Activated effector memory CD4-positive, alpha-beta T cell treated with anti-CD3 and anti-CD28 coated beads, Interleukin-2, amount 50 U/mL, for 16 hours (primary cell): Measurements from ENCODE around the gene C10orf143.

ENCODE experiments used
- DNase-seq: peaks from one replicate; pipeline ENCODE4 v3.0.0-alpha.2; 2020

Gene C10orf143

DNA sequence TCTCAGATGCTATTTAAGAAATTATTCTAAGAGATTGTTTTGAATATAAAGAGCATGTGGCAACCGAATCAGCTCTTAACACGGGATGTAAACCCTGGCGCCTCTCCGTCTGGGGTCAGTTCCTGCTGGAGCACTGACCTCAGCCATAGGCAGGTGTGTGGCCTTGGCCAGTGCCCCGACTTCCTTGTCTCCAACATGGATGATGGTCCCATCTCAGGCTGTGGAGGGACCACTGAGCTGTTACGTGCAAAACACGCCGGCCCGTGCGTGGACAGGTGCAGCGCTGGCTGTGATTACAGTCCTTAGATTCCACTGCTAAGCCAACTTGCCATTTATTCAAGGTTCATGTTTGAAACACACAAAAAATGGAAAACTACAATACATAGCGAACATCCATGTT is 59.9 kb downstream of the C10orf143 start:
- no peak for DNase-seq

DNA sequence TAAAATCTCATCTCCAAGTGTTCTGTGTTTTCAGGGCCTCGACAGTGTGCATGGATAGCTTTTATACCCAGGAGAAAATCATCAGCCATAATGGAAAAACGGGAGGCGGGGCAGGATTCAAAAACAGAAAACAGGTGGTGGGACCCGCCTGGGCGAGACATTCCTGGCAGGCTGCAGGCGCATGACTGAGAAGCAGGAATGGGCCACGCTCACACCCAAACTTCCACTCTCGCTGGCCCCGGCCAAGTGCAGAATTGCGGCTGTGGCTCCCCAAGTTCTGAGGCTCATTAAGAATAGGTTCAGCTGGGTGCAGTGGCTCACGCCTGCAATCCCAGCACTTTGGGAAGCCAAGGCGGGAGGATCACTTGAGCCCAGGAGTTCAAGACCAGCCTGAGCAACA is 60.6 kb downstream of the C10orf143 start:
- DNase-seq: no peak

DNA sequence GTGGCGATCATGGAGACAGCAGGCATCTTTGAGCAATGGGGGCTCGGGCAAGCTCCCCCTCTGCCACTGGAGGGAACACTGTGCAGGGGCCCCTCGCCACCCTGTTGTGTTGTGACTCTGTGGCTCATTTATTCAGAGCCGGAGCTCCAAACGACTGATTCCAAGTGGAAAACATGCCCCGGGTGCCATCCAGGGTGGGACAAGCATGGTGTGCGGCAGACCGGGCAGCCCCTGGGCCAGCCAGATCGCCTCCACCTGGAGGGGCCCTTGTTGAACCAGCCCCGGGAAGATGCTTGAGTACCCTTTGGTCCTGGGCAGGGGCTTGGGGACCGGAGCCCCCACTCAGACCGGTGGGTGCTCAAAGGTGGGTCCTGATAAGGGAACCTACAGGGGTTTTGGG is 61.4 kb downstream of the C10orf143 start:
- DNase-seq: no peak

DNA sequence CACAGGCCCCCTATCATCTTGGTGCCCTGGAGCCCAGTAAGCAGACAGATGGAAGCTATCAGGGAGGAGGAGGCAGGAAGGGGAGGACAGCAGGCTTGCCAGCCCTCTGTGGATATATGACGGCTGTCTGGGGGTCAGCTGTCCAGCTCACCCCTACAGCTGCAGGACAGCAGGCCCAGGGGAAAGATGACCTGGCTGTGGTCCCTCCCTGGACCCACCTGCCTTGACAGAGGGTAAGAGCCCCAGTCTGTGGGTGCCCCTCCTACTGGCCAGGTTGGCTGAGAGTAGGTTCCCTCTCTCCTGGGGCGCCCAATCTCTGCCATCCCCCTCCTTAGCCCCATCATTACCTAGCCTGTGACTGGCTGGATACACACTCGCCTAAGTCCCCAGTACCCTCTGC is 62.5 kb downstream of the C10orf143 start:
- no peak for DNase-seq

DNA sequence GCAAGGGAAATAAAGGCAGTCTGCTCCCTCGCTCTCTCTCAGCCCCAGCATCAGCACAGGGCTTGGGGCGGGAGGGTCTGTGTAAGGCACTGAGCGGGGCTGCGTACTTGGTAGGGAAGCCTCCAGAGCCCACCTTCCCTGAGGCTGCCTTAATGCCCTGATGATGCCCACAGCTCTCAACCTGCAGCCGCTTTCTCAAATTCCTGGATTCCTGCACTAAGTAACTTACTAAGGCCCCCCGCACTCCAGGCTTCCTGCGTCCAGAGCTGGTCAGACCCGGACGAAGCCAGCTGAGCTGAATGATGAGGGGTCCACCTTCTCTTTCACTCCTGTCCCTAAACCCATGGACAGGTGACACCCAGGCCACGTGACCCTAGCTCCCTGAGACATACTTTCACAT is 63.3 kb downstream of the C10orf143 start:
- DNase-seq: no peak

DNA sequence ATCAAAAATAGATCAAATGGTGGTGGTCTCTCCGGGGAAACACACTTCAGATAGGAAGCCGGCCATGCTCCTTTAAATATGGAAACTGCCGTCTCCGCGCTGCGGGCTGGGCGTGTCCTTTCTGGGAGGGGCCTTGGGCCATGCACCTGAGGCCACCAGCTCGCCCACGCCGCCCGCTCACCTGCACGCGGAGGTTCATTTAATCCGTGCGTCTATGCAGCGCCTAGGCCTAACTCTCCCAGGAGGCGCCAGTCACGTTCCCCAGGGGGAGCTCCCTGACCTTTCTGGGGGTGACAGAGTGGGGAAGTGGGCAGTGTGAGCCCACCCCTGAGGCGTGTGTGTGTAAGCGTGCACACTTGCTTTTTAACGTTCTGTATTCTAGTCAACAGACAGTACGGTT is 64.0 kb downstream of the C10orf143 start:
- DNase-seq: no peak

DNA sequence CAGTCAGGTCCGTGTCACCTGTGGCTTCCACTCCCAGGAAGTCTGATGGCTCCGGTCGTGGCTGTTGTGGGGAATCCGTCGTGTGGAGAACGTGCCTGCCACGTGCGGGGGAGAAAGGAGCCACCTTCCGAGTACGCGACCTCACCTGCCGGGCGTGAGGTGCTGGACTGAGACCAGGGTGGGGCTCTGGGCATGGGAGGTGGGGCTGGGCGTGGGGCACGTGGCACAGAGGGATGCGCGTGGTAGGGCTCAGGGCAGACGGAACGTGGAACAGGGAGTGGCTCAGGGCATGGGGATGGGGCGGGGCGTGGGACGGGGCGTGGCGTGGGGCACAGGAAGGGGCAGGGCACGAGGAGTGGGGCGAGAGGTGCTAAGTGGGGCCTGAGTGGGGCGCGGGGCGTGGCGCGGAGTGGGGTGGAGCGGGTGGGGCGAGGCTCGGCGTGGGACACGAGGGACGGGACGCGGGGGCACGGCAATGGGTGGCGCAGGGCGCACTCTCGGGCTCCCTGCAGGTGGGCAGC is 64.8 kb downstream of the C10orf143 start:
- no peak for DNase-seq

DNA sequence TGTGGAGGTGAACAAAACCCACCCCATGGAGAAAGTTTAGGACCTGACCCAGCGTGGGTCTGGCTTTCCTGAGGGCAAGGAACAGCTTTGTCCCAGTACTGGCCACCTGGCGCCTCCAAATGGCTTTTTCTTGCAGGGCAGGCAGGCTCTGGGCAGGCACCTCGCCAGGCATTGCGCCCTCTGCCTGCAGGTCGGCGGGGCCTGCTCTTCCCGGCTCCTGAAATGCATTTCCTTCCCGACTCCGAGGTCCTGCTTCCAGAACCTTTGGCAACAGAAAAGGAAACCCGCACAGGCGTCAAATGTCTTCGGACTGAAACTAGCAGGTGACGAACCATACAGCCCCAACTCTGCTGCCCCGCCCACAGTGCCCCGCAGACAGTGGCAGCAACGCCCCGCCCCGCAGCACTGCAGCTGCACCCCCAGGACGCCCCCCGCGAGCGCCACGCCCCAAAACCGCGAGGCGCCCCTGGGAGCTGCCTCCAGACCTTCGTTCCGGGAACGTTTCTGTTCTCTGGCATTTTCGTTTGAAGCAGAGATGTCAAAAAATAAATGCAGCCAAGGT is 65.5 kb downstream of the C10orf143 start:
- no peak for DNase-seq

DNA sequence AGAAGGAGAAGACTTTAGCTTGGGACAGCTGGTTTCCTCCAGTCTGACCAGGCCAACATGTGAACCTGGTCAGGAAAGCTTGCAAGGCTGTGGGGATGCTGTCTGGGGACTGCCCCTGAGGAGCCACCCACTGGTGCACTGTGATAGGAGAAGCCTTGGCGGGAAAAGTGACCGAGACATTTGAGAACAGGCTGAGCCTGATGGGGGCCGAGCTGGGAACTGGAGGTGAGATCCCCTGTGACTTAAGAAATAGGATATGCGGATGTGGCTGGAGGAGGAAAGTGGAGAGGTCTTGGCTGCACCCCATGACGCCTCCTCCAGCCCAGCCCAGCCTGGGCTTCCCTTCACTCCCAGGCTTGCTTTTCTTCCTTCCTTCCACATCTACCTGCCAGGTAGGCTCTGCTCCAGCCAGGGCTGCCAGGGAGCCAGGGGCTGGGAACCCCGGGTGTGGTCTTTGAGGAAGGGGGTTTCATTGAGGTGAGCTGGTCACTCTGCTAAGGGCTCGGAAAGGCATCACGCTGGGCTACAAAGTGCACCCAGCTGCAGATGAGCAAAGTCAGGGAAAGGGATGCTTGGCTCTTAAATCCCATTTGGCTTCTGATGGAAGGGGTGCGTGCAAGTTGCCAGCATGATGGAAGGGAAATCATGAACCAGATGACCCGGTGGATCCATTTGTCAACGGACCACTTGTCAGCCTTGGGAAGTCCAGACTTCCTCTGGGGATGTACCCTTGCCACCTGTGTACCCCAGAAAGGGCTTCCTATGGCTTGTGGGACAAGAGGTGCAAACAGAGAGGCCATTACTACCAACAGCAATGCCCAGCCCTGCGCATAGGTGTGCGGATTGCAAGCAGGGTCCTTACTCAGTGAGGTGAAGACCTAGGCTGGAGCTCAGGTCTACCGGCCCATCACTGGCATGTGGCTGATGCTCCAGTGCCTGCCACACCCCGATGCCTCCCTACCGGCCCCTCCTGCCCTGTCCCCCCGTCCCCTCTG is 66.3 kb downstream of the C10orf143 start:
- no peak for DNase-seq

DNA sequence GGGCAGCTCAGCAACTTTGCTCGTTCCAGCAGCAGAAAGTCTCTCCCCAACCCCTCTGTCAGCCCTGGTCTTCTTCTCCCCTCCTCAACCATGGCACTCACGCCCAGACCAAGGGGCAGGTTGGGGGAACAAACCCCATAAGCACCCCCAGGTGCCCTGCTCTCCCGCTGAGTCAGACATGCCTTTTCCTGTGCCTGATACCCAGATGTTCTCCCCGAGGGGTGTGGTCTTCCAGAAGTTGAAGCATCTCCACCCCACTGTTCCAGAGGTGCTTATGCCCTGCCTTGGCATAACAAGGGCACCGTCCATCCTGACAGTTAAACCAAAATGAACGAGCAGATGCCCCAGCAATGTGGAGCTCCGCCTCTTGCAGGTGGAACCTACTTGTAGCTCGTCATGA is 67.1 kb downstream of the C10orf143 start:
- no peak for DNase-seq

DNA sequence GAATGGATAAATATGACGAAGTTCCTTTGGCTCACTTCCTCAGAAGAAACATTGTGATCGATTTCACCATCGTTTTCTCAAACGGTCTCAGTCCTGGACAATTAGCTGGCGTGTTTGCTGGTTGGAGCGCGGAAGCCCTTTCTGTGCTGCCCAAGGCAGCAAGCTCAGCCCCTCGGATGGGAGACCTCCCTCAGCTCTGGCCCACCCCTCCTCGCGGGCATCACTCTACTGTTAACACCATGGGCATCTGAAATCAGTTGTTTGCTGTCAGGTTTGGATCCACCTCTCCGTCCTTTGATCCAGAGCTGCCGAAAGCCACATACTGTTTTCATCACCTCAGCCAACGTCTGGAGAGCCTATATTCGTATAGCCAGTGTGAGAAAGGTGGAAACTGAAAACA is 68.2 kb downstream of the C10orf143 start:
- DNase-seq: peak; percentile 57

DNA sequence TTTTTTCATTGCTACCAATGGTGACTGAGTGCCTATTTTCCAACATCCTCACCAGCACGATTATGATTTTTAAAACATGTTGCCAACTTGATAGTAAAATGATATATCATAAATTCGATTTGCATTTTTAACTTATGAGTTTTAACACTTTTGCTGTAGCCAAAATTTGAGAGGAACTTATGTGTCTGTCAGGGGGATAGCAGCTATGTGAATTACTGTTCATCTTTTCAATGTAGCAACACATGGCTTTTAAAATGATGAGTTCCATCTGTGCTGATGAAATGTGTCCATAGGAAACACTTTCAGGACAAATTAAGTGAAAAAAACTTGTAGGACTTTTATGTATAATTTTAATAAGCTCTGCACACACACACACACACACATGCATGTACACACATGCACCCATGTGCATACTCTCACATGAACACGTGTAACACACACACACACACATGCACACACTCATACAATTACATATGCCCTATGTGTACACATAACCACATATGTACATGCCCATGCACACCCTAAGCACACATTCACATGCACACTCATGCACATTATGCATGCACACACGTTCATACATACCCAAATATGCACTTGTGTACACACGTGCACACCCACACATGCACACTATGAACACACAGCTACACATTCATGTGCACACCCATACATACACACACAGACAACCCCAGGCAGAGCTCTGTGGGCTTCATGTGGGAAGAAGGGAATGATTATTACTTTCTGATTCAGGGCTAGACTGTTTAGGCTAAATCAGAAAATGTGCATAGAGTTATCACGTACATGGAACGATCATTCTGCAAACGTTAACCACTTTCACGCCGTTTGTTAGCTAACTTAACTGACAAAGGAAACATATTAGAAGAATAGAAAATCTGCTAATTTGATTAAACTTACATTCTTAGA is 68.9 kb downstream of the C10orf143 start:
- DNase-seq: no peak

DNA sequence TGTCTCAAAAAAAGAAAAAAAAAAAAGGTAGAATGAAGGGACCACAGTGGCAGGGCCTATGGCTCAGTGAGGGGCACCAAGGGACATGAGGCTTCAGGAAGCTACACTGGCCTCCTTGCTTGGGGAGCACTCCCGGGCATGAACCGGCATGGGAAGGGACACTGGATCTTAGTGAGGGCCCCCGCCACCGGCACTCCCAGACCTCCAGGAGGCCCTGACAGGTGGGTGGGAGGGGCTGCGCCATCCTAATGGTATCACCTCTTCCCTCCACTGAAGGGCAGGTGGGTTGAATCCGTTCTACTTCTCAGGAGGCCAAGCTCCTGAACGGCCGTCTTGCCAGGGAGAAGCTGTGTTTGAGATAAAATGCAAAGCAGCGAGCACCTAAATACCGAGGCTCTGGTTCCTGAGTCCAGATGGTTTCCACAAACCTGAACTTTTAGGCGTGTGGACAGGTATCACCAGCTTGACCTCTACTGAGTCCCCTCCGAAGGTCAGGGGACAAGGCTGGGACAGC is 69.8 kb downstream of the C10orf143 start:
- no peak for DNase-seq

DNA sequence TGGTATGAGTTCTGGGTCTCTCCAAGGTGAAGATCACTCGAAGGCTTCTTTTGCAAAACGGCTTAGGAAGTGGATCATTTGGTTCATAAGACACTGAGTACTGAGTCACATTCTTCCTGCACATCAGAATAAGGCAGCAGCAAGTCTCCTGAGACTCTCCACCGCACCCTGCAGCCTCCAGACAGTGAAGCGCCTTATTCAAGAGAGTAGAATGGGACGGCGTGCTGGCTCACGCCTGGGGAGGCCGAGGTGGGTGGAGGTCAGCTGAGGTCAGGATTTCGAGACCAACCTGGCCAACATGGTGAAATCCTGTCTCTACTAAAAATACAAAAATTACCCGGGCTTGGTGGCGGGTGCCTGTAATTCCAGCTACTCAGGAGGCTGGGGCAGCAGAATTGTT is 70.3 kb downstream of the C10orf143 start:
- DNase-seq: no peak

DNA sequence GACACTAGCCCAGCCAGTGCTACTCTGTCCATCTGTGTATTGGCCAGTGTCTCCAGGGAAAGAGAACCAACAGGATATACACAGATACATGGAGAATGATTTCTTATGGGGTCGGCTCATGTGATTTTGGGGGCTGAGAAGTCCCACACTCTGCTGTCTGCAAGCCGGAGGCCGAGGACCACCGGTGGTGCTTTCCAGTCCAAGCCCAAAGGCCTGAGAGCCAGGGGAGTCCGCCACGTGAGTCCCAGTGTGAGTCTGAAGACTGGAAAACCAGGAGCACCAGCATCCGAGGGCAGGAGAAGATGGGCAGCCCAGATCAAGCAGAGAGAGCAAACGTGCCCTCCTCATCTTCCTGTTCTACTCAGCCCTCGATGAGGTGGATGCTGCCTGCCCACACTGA is 71.5 kb downstream of the C10orf143 start:
- DNase-seq: peak; percentile 45

DNA sequence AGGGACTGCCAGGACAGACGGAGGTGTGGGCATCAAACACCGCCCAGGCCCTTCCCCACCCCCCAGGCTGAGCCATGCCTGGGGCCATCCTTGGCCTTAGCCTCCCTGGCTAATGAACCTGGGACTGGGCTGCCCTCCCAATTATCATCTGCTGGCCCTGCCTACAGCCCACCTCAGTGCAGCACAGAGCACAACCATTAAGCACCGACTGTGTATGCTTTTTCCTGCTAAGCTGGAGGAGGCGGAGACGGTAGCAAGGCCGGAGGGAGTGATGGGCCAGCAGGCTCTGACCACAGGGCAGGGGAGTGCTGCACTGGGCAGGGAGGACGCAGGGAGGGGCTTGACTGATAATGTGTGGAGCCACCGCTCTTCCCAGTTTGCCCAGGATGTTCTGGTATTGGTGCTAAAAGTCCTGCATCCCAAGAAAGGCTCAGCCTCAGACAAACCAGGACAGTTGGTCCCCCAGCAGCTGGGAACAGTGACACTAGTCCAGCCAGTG is 72.0 kb downstream of the C10orf143 start:
- peak; percentile 16 for DNase-seq

DNA sequence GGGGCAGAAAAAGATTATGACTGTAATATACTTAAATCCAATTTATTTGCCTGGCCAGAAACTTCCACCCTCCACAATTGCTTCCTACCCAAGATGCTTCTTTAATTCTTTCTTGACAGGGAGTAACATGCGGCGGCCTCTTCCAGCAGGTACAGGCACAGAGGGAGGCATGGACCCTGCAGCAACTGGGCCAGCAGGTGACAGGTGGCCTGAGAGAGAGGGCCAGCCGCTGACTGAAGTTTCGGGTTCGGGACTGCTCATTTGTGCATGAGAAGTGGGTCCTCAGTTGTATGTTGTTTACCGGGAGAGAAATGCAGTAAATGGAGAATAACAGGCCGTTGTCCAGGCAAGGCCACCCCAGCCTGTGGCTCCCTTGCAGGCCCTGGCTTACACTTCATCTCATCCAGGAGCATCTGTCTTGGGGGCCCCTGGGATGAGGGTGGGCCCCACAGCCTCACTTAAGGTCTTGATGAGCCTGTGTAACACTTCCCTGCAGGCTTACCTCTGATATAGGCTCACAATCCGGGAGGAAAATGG is 72.5 kb downstream of the C10orf143 start:
- peak; percentile 25 for DNase-seq

DNA sequence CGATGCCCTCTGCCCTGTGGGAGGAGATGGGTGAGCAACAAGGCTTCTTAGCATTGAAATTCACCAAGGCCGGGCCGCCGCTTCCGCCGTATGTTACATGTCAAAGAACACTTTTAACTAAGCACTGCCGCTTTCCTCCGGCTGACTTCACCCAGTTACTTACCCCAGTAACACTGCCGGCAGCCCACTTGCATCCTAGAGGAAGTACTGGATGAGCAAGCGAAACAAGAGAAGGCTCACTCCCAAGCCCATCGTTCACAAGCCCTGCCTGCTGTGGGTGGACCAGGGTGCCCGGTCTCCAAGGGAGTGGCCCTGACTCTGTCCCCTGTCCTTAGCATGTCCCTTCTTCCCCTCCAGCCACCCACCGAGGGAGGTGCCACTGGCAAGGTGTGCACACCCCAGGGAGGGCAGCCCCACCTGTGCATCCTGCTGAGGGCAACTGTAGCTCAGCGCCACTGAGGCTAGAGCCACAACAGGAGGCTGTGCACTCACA is 73.4 kb downstream of the C10orf143 start:
- peak; percentile 53 for DNase-seq

DNA sequence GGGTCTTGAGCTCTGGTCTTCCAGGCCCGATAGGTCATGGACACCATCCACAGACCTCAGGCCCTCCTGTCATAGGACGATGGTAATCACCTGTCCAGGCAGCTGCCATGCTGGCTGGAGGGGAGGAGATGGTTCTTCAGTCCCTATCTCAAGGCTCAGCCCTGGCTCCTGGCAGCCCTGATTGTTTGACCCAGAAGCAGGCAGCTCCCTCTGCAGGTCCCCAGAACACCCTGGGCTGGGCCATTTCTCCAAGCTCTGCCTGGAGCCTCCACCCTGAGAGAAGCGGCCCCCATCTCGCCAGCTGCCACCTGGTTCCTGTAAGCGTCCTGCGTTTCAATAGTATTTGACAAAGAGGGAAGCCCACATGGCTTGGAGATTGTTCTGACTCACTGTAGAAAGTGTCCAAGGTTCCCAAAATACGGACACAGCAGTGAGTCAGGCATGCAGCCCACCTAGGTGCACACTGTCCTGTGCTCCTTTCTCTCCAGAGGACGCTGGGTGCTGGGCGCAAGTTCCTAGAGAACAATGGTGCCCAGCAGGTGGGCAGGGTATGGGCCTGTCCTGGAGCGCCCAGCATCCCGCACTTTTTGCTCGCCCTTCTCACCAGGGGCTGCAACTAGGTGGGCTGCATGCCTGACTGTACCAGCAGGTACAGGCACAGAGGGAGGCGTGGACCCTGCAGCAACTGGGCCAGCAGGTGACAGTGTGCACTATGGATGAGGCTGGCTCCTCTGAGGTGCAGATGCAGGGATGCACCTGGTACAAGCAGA is 74.1 kb downstream of the C10orf143 start:
- DNase-seq: peak; percentile 41

DNA sequence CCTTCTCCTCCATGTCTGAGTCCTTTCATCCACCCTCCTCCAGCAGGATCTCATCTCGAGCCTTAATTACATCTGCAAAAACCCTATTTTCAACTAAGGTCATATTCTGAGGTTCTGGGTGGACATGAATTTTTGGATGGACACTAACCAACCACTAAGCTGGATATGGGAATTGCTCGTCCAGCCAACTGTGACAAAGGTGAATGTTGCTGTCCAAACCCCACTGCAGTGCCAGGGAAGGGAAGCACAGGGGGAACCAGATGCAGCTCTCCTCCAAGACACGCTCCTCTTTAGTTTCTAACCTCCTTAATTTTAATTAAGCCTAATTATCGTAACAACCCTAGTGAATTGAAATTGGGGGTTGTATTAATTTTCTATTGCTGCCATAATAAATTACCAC is 81.4 kb downstream of the C10orf143 start:
- peak; percentile 14 for DNase-seq

DNA sequence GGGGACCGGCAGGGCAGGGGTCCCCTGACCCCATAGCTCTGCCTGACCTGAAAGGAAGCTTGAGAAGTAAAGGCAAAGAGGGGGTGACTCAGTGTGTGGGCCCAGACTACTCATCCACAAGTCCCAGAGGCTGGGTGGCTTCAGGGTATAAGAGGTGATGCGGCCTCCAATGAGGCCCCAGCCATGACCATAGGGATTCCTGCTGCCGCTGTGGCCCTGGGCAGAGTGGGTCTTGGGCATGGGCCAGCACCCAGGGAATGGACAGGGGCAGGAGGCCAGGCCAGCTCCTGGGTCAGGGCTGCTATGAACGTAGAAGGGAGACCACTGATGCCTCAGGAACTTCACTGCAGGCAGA is 82.2 kb downstream of the C10orf143 start:
- peak; percentile 33 for DNase-seq
